HCT116 (cell line): ENCODE data around the gene TRNP1.

Experiments used
- CBX3 ChIP-seq: IDR thresholded peaks from 2 replicates; pipeline ENCODE4 v1.6.1; 2012; ENCODE audit warnings: low read depth
- CTCF ChIP-seq, 3 experiments: fragments of 200-600 bp in 1 of 3; sonication (generic) in 1 of 3; IDR thresholded peaks in 2 of 3; conservative IDR thresholded peaks in 1 of 3; 2 replicates each; pipeline ENCODE4 v1.5.1; 2012 to 2017; ENCODE audit warnings: low read depth in 2 of 3, low read length in 2 of 3, antibody characterized with exemption in 1 of 3, borderline replicate concordance in 1 of 3, control low read depth in 1 of 3, mild to moderate bottlenecking in 1 of 3, mixed read lengths in 1 of 3, mixed run types in 1 of 3, moderate library complexity in 1 of 3; ENCODE audit not compliant: insufficient read depth in 1 of 3
- EZH2 ChIP-seq: fragments of 200-600 bp; sonication (generic); IDR thresholded peaks from 2 replicates; pipeline ENCODE4 v1.6.1; 2017; ENCODE audit warnings: antibody characterized with exemption, mixed run types
- EZH2phosphoT487 ChIP-seq: fragments of 200-600 bp; IDR thresholded peaks from 2 replicates; pipeline ENCODE4 v1.6.1; 2018; ENCODE audit warnings: antibody characterized with exemption, borderline replicate concordance
- JUND ChIP-seq: IDR thresholded peaks from 2 replicates; pipeline ENCODE4 v1.6.1; 2012
- POLR2A ChIP-seq: IDR thresholded peaks from 2 replicates; pipeline ENCODE4 v1.7.0; 2011; ENCODE audit warnings: borderline replicate concordance; ENCODE audit not compliant: insufficient read depth, insufficient read length; ENCODE audit errors: extremely low read depth
- POLR2AphosphoS5 ChIP-seq: IDR thresholded peaks from 2 replicates; pipeline ENCODE4 v1.6.1; 2011; ENCODE audit warnings: mild to moderate bottlenecking, low read depth, low read length, moderate library complexity
- RAD21 ChIP-seq: IDR thresholded peaks from 2 replicates; pipeline ENCODE4 v1.6.1; 2012; ENCODE audit warnings: low read depth, mild to moderate bottlenecking

- TF ChIP-seq EZH2 (no peak), JUND (no peak), CBX3 (no peak), POLR2AphosphoS5 (no peak), CTCF (IDR thresholded peaks at IDR 0.05 in 2 of 3, conservative IDR thresholded peaks at IDR 0.05 in 1 of 3; ENCODE audit: borderline replicate concordance in 1 of 3, insufficient read depth in 1 of 3, low read depth in 2 of 3, low read length in 2 of 3) (no peak), POLR2A (no peak), RAD21 (no peak), EZH2phosphoT487 (no peak)
Observed at GRCh38 chr1:27032119-27032461, 38.6 kb downstream of the TRNP1 start.
